ENCODE results near the gene OSBPL10. TPM values are rescaled to one million over a fixed set of nuclear protein-coding genes. Genes with fewer than 3 reads are reported as not detected.
"Not testable (repeated sequence)": the region's sequence is repeated elsewhere in the genome, so short reads cannot be mapped to it uniquely, and the experiment has no call there.

Gene OSBPL10
- total and polyA plus RNA-seq, 8 donors, result 26.6 to 42.6 (median 38.6) TPM

GRCh38 chr3:31693346-31693745 is 287.7 kb downstream of the OSBPL10 start:
- intact Hi-C loops (cut with DNase I), result no loop called here

DNA sequence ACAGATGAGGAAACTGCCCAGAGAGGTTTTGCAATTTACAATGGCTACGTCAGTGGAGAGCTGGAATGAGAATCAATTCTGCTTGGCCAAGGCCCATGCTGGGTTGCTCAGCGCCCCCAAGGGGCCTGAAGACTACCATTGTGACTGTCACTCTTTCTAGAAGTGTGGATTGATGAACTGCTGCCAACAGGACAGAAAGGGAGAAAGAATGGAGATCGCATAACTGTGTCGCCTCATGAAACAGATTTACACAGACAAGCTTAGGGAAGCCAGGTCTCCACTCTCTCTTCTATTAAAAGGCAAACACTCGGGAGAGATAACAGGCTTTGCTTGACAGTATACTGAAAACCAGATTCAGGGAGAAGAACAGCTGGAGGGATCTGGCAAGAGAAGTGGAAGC is 288.3 kb downstream of the OSBPL10 start:
- no peaks in the 10 kb centered on the region for H3K36me3 ChIP-seq
- ATAC-seq (no peak), DNase-seq (no peak)
- intact Hi-C loops (cut with DNase I), result no loop called here
- H3K4me1 ChIP-seq, result no peaks in the 10 kb centered on the region
- no peak overlapping the region for H3K4me3 ChIP-seq
- H3K9me3 ChIP-seq, result no peaks in the 10 kb centered on the region
- H3K27me3 ChIP-seq, result no peaks in the 10 kb centered on the region
- H3K27ac ChIP-seq, result no peak overlapping the region
- no peak for TF ChIP-seq CTCF (IDR thresholded peaks at IDR 0.05)

More at GRCh38 chr3:31693346-31693745, 287.7 kb downstream of the OSBPL10 start:
- H3K9me3 ChIP-seq, result no peaks in the 10 kb centered on the region
- no peaks in the 10 kb centered on the region for H3K27me3 ChIP-seq
- no peaks in the 10 kb centered on the region for H3K36me3 ChIP-seq
- H3K4me1 ChIP-seq, result no peaks in the 10 kb centered on the region
- TF ChIP-seq CTCF (IDR thresholded peaks at IDR 0.05), result no peak
- no peak overlapping the region for H3K27ac ChIP-seq
- DNase-seq (no peak), ATAC-seq (no peak)
- H3K4me3 ChIP-seq, result no peak overlapping the region

GRCh38 chr3:31690771-31691170 is 290.3 kb downstream of the OSBPL10 start:
- intact Hi-C loops (cut with DNase I), result no loop called here
- Histone ChIP-seq H3K27ac (no peak overlapping the region), H3K4me1 (no peaks in the 10 kb centered on the region), H3K9me3 (no peaks in the 10 kb centered on the region), H3K36me3 (no peaks in the 10 kb centered on the region), H3K27me3 (no peaks in the 10 kb centered on the region), H3K4me3 (no peak overlapping the region)
- DNase-seq (no peak), ATAC-seq (no peak)
- no peak for TF ChIP-seq CTCF (IDR thresholded peaks at IDR 0.05)

DNA sequence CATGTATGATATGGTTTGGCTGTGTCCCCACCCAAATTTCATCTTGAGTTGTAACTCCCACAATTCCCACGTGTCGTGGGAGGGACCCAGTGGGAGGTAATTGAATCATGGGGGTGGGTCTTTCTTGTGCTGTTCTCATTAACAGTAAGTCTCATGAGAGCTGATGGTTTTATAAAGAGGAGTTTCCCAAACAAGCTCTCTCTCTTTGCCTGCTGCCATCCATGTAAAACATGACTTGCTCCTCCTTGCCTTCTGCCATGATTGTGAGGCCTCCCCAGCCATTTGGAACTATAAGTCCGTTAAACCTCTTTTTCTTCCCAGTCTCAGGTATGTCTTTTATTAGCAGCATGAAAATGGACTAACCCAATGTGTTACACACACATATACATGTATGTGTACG is 291.5 kb downstream of the OSBPL10 start:
- intact Hi-C loops (cut with DNase I); H3K36me3 ChIP-seq; DNase-seq; H3K9me3 ChIP-seq; H3K4me1 ChIP-seq; H3K27me3 ChIP-seq; H3K27ac ChIP-seq; H3K4me3 ChIP-seq; ATAC-seq: not testable (repeated sequence)

DNA sequence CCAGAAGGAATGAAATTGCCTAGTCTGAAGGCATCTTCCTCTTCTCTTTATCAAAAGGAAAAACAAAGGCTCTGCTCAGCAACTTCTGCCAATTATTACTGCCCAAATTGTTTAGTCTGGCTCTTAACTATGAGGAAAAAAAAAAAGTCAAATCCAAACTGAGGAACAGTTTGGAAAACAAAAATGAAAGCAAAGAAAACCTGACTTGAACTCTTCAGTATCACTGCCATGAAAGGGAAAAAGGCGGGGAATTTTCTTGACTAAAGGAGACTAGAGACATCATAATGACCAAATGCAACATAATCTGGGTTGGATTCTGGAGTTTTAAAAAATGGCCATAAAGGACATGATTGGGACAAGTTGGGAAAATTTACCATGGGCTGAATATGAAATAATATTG is 292.1 kb downstream of the OSBPL10 start:
- H3K4me3 ChIP-seq, result no peak overlapping the region
- H3K27me3 ChIP-seq, result no peaks in the 10 kb centered on the region
- no peak for DNase-seq
- intact Hi-C loops (cut with DNase I), result no loop called here
- no peaks in the 10 kb centered on the region for H3K9me3 ChIP-seq
- H3K27ac ChIP-seq, result peak overlapping the region in 1 of 2 donors; percentile 42
- TF ChIP-seq CTCF (IDR thresholded peaks at IDR 0.05), result no peak
- no peaks in the 10 kb centered on the region for H3K36me3 ChIP-seq
- no peaks in the 10 kb centered on the region for H3K4me1 ChIP-seq
- ATAC-seq, result no peak

DNA sequence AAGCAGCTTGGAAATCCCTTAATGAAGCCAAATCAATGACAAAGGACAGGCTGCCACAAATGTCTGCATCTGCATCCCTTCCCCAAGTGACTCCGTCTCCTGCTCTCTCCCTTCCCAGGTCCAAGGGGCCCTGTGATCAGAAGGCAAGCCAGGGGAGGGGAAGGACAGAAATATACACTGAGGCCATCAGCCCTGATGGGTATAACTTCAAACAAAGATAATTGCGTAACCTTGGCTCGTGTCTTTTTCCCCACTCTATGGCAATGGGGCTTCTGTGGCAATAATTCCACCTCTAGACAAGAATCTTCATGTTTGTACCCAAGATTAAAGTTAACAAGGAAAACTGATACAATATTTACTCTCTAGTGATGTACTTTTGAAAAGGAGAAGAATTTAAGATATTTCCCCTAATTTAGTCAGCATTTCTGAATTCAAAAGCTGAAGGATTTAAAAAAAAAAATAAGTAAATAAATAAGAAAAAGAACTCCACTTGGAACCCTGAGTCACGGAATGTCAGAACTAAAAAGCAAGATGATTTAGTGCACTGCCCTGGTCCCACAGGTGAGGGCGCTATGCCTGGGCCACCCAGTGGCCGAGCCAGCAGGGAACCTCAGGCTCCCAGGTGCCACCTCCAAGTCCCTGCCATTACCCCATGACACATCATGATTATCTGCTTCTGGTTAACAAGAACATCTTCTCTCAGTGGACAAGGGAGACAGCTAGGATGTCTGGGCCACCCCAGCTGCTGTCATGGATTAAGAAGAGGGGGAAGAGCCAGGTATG is 293.9 kb downstream of the OSBPL10 start:
- Histone ChIP-seq H3K27me3 (no peaks in the 10 kb centered on the region), H3K4me1 (no peaks in the 10 kb centered on the region), H3K9me3 (no peaks in the 10 kb centered on the region), H3K4me3 (no peak overlapping the region), H3K36me3 (peaks cover 0 to 6% of the 10 kb centered on the region in 2 donors), H3K27ac (no peak overlapping the region)
- TF ChIP-seq CTCF (IDR thresholded peaks at IDR 0.05), result no peak
- intact Hi-C loops (cut with DNase I), result no loop called here
- ATAC-seq, result no peak
- DNase-seq, result no peak
